Measurements from ENCODE around the gene WDR18.

The WDR18 gene

GRCh38 chr19:1038978-1039645, 55.0 kb downstream of the WDR18 start:
- intact Hi-C loops (cut with DNase I): no loop called here
- no peak for DNase-seq

- intact Hi-C loops (cut with DNase I): loop anchor here (2.0 to 10.0 kb wide), 2 partner anchors 19 to 55 kb away; partner anchors contain the start of genes POLR2E, RNU6-2 and TMEM259
- peak; percentile 93 to 100 (median 98) for DNase-seq
These were observed 55.7 kb downstream of the WDR18 start, which contains the start of gene ABCA7 for GRCh38 chr19:1039646-1040475. Gene ABCA7, plus strand, starts transcription at chr19:1040107. Its CDS starts 1,255 bp downstream, at chr19:1041362.

- peak; percentile 87 to 99 (median 95) for DNase-seq
- intact Hi-C loops (cut with DNase I): loop anchor here (2.0 to 10.0 kb wide), 2 partner anchors 20 to 54 kb away; partner anchors contain the start of genes POLR2E, RNU6-2 and TMEM259
These were observed 56.5 kb downstream of the WDR18 start for GRCh38 chr19:1040476-1041271.

GRCh38 chr19:1041272-1041834, 57.2 kb downstream of the WDR18 start:
- intact Hi-C loops (cut with DNase I): loop anchor here (2.0 to 10.0 kb wide), 2 partner anchors 21 to 53 kb away; partner anchors contain the start of genes POLR2E, RNU6-2 and TMEM259
- no peak for DNase-seq

- DNase-seq: no peak
- intact Hi-C loops (cut with DNase I): loop anchor here (2.0 to 10.0 kb wide), 2 partner anchors 21 to 53 kb away; partner anchors contain the start of genes POLR2E, RNU6-2 and TMEM259
These were observed 57.9 kb downstream of the WDR18 start for GRCh38 chr19:1041835-1042685.

- no peak for DNase-seq
- intact Hi-C loops (cut with DNase I): loop anchor here (10.0 kb wide), 1 partner anchor 52 kb away; the partner anchor contains the start of gene POLR2E
These were observed 58.8 kb downstream of the WDR18 start for GRCh38 chr19:1042689-1043511.
